ENCODE results near the gene TMEM63C.
"Not testable (repeated sequence)": the region's sequence is repeated elsewhere in the genome, so short reads cannot be mapped to it uniquely, and the experiment has no call there.

TMEM63C gene

GRCh38 chr14:77279719-77280118, 98.1 kb downstream of the TMEM63C start:
- no peak for DNase-seq

- DNase-seq, result not testable (repeated sequence)
Observed at GRCh38 chr14:77280921-77281320, 99.3 kb downstream of the TMEM63C start.

- no peak for DNase-seq
Observed at GRCh38 chr14:77281852-77282410, 100.3 kb downstream of the TMEM63C start.

GRCh38 chr14:77284066-77284465, 102.5 kb downstream of the TMEM63C start:
- DNase-seq, result no peak

GRCh38 chr14:77284466-77284865, 102.9 kb downstream of the TMEM63C start:
- no peak for DNase-seq

- no peak for DNase-seq
Observed at GRCh38 chr14:77286576-77286975, 105.0 kb downstream of the TMEM63C start.

- DNase-seq, result no peak
Observed at GRCh38 chr14:77290705-77291104, 109.1 kb downstream of the TMEM63C start.

- no peak for DNase-seq
Observed at GRCh38 chr14:77296155-77296554, 114.6 kb downstream of the TMEM63C start.

DNA sequence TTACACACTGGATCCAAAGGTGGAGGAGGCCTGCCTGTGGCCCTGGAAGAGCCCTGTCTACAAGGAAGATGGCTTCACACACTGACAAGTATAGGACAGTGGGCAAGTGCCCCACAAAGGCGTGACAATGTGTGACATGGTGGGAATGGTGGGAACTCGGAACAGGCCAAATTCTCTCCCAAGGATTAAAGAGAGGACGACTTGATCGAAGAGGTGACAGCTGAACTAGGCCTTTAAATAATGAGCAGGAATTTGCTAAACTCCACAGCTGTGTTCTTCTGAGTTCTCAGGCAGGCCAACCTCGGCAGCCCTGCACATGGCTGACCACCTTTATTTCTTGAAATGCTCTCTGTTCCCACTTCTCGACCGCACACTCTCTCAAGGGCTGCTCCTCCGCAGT, 115.3 kb downstream of the TMEM63C start:
- DNase-seq, result no peak

- no peak for DNase-seq
Observed at GRCh38 chr14:77299771-77300170, 118.2 kb downstream of the TMEM63C start.

GRCh38 chr14:77301103-77301502, 119.5 kb downstream of the TMEM63C start:
- DNase-seq, result peak; percentile 36 to 76 (median 49)

DNA sequence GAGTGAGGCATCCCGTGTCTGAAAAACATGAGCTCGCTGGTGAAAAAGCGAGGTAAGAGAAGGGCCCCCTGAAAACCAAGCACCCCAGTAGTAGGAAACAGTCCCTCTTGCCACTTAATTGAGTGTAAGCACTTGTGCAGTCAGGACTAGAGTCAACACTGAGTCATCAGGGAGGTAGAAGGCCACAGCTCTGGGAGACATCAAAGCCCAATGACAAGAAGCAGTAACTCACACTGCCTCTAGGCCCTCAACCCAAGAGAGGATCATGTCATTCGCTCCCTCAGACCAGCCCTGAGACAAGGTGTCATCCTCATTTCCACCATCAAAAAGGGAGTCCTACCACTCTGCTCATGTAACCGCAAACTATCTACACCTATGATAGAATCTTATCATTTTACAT, 121.3 kb downstream of the TMEM63C start:
- DNase-seq, result no peak

DNA sequence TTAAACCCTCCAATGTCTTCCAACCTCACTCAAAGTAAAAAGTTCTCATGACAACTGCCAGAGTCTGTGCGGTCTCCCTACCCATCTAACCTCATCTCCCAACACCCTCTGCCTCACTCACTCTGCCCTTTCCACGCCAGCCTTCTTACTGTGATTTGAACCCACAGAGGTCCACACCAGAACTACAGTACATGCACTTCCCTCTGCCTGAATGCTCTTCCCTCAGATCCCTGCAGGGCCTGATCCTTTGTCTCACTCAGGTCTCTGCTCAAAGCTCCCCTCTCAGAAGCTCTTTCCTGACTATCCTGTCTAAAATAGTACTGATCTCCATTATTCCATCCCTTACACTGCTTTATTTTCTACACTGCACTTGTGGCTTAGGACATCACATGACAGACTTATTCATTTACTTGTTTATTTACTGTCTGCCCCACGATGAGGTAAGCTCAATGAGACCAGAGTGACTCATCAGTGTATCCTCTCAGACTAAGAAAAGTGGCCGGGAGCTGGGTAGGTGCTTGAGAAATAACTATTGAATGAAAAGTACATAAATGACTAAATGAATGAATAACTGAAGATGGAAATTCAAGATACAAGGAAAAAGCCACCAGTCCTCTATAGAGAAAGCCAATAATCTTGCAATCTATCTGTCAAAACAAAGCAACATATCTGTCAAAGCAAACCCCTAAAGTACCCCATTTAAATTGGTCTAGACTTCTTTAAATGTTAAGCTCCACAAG, 122.0 kb downstream of the TMEM63C start:
- peak; percentile 13 to 47 (median 26) for DNase-seq

GRCh38 chr14:77305696-77306095, 124.1 kb downstream of the TMEM63C start:
- DNase-seq, result no peak

DNA sequence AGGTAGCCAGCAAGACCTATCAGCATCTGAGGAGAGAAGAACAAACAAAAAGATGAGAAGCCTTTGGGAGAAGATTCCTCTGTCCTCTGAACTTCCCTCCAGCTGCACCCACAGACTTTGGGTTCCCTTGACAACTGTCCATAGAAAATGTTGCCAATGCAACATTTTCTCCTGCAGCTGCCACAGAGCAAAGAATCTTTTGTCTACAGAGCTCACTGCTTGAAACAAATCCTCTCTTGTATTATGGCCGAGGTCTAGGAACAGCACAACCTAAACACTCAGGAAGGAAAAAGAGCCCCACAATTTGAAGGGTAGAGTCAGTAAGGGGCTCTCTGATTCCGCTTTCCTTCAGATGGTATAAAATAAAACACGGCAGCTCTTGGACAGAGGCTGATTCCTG, 124.8 kb downstream of the TMEM63C start:
- DNase-seq, result no peak

DNA sequence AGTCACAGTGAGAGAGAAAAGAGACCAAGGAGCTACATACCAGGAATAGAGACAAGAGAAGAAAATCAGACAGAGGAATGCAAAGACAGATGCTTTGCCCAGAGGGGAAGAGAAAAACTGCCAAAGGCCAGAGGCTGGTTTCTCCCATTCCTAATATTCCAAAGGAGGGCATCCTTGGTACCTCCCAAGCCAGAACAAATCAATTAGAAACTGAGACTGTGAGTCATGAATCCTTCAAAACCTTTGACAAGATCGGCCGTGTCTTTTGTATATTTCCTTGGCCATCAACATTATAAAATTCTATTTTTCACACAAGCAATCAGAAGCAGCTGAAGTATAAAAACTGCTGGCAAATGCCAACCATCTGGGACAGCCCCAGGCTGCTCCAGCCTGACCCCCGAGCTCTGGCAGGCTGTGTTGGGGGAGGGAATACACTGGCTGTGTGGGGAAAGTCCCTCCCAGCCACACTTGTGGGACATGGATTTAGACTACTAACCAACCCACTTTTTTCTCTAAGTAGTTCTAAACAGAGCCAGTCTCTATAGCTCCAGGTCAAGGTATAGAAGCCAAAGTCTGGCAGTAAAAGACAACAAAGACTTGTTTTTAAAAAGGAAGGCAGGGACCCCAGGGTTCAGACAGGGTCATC, 125.4 kb downstream of the TMEM63C start:
- DNase-seq, result no peak
